Endothelial cell of umbilical vein (primary cell): ENCODE measurements around the gene SOX8. TPM values are rescaled to one million over a fixed set of nuclear protein-coding genes. Genes with fewer than 3 reads are reported as not detected.

Experiments used
- BruUV-seq: library from RNA; stranded (reverse); fragments of 400-500 nt; replicated peaks from 2 replicates; lab custom pipeline; 2021; lab: Mats Ljungman, UMichigan
- CTCF ChIA-PET: fragments of 300-600, 350-600 bp; sonication (Branson Sonifier 250); formaldehyde crosslinking; loops from one replicate; lab custom pipeline; 2021; ENCODE audit warnings: antibody characterized with exemption, inconsistent platforms; lab: Charles Lee
- POLR2A ChIA-PET: fragments of 300-600, 350-600 bp; sonication (Branson Sonifier 250); formaldehyde crosslinking; loops from one replicate; lab custom pipeline; 2021; ENCODE audit warnings: antibody characterized with exemption, inconsistent platforms; lab: Charles Lee
- DNase-seq: peaks from one replicate; pipeline ENCODE4 v3.0.0-alpha.2; 2011; ENCODE audit warnings: low read depth, low spot score
- FAIRE-seq: peaks from 2 replicates; lab custom pipeline; 2011; peaks lifted over from hg19 to GRCh38; lab: Jason Lieb, UNC
- H2AFZ ChIP-seq: 2 replicates; pipeline ENCODE4 v1.6.0; 2012; ENCODE audit warnings: low read depth, low read length, control low read depth, inconsistent platforms
- H3K27ac ChIP-seq: 2 replicates; pipeline ENCODE4 v1.5.1; 2011; ENCODE audit warnings: low read depth, mild to moderate bottlenecking, control low read depth, low read length, moderate library complexity; ENCODE audit not compliant: insufficient read depth
- H3K27me3 ChIP-seq, 2 experiments: 2 replicates each; pipeline versions ENCODE4 v1.6.0 to v1.6.1; 2011; ENCODE audit warnings: low read length in 2 of 2, mixed read lengths in 1 of 2; ENCODE audit not compliant: control insufficient read depth in 2 of 2, insufficient read depth in 2 of 2
- H3K36me3 ChIP-seq, 2 experiments: 2 replicates in 1 of 2; 3 replicates in 1 of 2; pipeline ENCODE4 v1.5.1; 2011; ENCODE audit warnings: low read length in 2 of 2, mild to moderate bottlenecking in 1 of 2, moderate library complexity in 1 of 2; ENCODE audit not compliant: control insufficient read depth in 2 of 2, insufficient read depth in 2 of 2; ENCODE audit errors: extremely low read depth in 1 of 2
- H3K4me1 ChIP-seq: 3 replicates; pipeline ENCODE4 v1.5.1; 2011; ENCODE audit warnings: mild to moderate bottlenecking, low read length; ENCODE audit not compliant: control insufficient read depth, insufficient read depth; ENCODE audit errors: extremely low read depth
- H3K4me2 ChIP-seq: 2 replicates; pipeline ENCODE4 v1.6.1; 2011; ENCODE audit warnings: low read length, control low read depth, mixed read lengths; ENCODE audit not compliant: insufficient read depth
- H3K4me3 ChIP-seq, 3 experiments: fragments of 200-600 bp in 1 of 3; sonication (generic), shearing (Covaris generic) in 1 of 3; replicated peaks in 1 of 3; 2 replicates each; pipeline ENCODE4 v1.5.1; 2011 to 2016; ENCODE audit warnings: control low read depth in 3 of 3, low read length in 3 of 3, mild to moderate bottlenecking in 2 of 3, inconsistent platforms in 1 of 3, low read depth in 1 of 3, moderate library complexity in 1 of 3; ENCODE audit not compliant: insufficient read depth in 1 of 3
- H3K79me2 ChIP-seq: 2 replicates; pipeline ENCODE4 v1.6.0; 2012; ENCODE audit warnings: low read length, inconsistent platforms; ENCODE audit not compliant: control insufficient read depth, insufficient read depth
- H3K9ac ChIP-seq: replicated peaks from 2 replicates; pipeline ENCODE3; 2011; ENCODE audit warnings: low read length, control low read depth; ENCODE audit not compliant: insufficient read depth; ENCODE audit errors: extremely low read depth
- H3K9me1 ChIP-seq: replicated peaks from 3 replicates; pipeline ENCODE4 v1.6.0; 2011; ENCODE audit warnings: mild to moderate bottlenecking, low read length; ENCODE audit not compliant: control insufficient read depth, insufficient read depth; ENCODE audit errors: extremely low read depth
- H3K9me3 ChIP-seq: replicated peaks from 2 replicates; pipeline ENCODE4 v1.5.1; 2012; ENCODE audit warnings: low read length, inconsistent platforms; ENCODE audit not compliant: control insufficient read depth, insufficient read depth
- H4K20me1 ChIP-seq: replicated peaks from 2 replicates; pipeline ENCODE3; 2011; ENCODE audit warnings: mild to moderate bottlenecking, low read length; ENCODE audit not compliant: control insufficient read depth, insufficient read depth; ENCODE audit errors: extremely low read depth
- CTCF ChIP-seq, 2 donors: IDR thresholded peaks; 1 replicate in 1 of 2; 2 replicates in 1 of 2; pipeline ENCODE4 v1.5.1; 2011; ENCODE audit warnings: low read length in 2 of 2, mild to moderate bottlenecking in 2 of 2, moderate library complexity in 2 of 2, control low read depth in 1 of 2, inconsistent platforms in 1 of 2, low read depth in 1 of 2; ENCODE audit not compliant: insufficient read depth in 1 of 2; ENCODE audit errors: extremely low read depth in 1 of 2
- EZH2 ChIP-seq: IDR thresholded peaks from 2 replicates; pipeline ENCODE4 v1.6.1; 2012; ENCODE audit warnings: borderline replicate concordance, low read depth, mild to moderate bottlenecking, moderate library complexity, low read length, inconsistent platforms; ENCODE audit not compliant: severe bottlenecking
- FOS ChIP-seq: IDR thresholded peaks from 2 replicates; pipeline ENCODE4 v1.6.1; 2011; ENCODE audit warnings: mild to moderate bottlenecking, low read length, moderate library complexity, borderline replicate concordance; ENCODE audit not compliant: insufficient read depth
- GATA2 ChIP-seq: IDR thresholded peaks from 2 replicates; pipeline ENCODE4 v1.7.0; 2011; ENCODE audit warnings: low read depth, mild to moderate bottlenecking, moderate library complexity, mixed read lengths, low read length; ENCODE audit not compliant: insufficient read length, insufficient read depth
- JUN ChIP-seq: IDR thresholded peaks from 2 replicates; pipeline ENCODE4 v1.6.1; 2011; ENCODE audit warnings: borderline replicate concordance, low read depth; ENCODE audit not compliant: insufficient read length, insufficient read depth
- MAX ChIP-seq: IDR thresholded peaks from 2 replicates; pipeline ENCODE4 v1.6.1; 2011; ENCODE audit not compliant: insufficient read depth, insufficient read length
- MYC ChIP-seq: IDR thresholded peaks from one replicate; pipeline ENCODE4 v1.6.1; 2011; ENCODE audit warnings: mild to moderate bottlenecking, low read depth, low read length
- POLR2A ChIP-seq: IDR thresholded peaks from 2 replicates; pipeline ENCODE4 v1.6.1; 2012; ENCODE audit warnings: low read depth, mild to moderate bottlenecking, control low read depth, low read length
- POLR2AphosphoS5 ChIP-seq: IDR thresholded peaks from 2 replicates; pipeline ENCODE4 v1.6.1; 2012; ENCODE audit warnings: low read depth, mild to moderate bottlenecking, control low read depth, low read length, moderate library complexity; ENCODE audit not compliant: insufficient read depth
- dilution Hi-C: fragments of 300-500 bp; cut with MboI; formaldehyde crosslinking; loops from one replicate; pipeline ENCODE4 v1.15.0; 2019; ENCODE audit warnings: low sequenced_read_pairs; ENCODE audit not compliant: extremely low pct_ligation_motif_present
- intact Hi-C: fragments of 100-400 bp; cut with micrococcal nuclease; formaldehyde crosslinking; loops from one replicate; pipeline ENCODE4 v1.10.0; 2022
- polyA plus RNA-seq, 4 experiments: library from polyadenylated mRNA; depleted of rRNA in 3 of 4; stranded (reverse) in 3 of 4; unstranded in 1 of 4; fragments of >200 nt; gene quantifications; 2 replicates each; pipeline versions ENCODE4 v1.2.1 to v1.2.3, GENCODE V29; 2011 to 2012; ENCODE audit warnings: missing spikeins in 1 of 4
- total RNA-seq: library from RNA; stranded (reverse); gene quantifications from 2 replicates; pipeline ENCODE4 v1.2.3, GENCODE V29; 2021

SOX8 gene
- total and polyA plus RNA-seq, 2 donors (not counting 3 experiments of a cell fraction or from before 2014, with no cell fraction given) = 0.52 to 0.53 TPM

- H3K9ac ChIP-seq = no peak overlapping the region
- H3K4me2 ChIP-seq = no peak overlapping the region
- H3K4me1 ChIP-seq = peaks cover 7% of the 10 kb centered on the region
- H4K20me1 ChIP-seq = no peaks in the 10 kb centered on the region
- H3K9me3 ChIP-seq = no peaks in the 10 kb centered on the region
- H2AFZ ChIP-seq = no peak overlapping the region
- no peak overlapping the region for H3K27ac ChIP-seq
- no peak overlapping the region for H3K4me3 ChIP-seq
- dilution Hi-C loops (no loop called here), intact Hi-C loops (loop anchor here (1.0 kb wide), 1 partner anchor 26 kb away; no protein-coding TSS in a partner anchor)
- no peak for TF ChIP-seq JUN
- TF ChIP-seq POLR2A = no peak
- no peak for TF ChIP-seq MYC
- no peak for TF ChIP-seq FOS
- no peak for TF ChIP-seq EZH2
- TF ChIP-seq MAX = no peak
- TF ChIP-seq GATA2 = no peak
- no peak for TF ChIP-seq POLR2AphosphoS5
- TF ChIP-seq CTCF (IDR thresholded peaks at IDR 0.05; ENCODE audit: extremely low read depth in 1 of 2, insufficient read depth in 1 of 2, low read depth in 1 of 2, low read length in 2 of 2) = no peak
- ChIA-PET POLR2A (interaction anchor here (0.9 kb wide), 1 partner anchor 10 kb away, joined by 3 read pairs; the partner anchor contains the start of gene SOX8), CTCF (interaction anchor here (0.8 to 1.7 kb wide), 3 partner anchors 8 to 86 kb away, joined by 3 to 7 read pairs (median 3); partner anchors contain the start of gene SOX8)
- FAIRE-seq (no peak), DNase-seq (no peak)
- H3K79me2 ChIP-seq = no peaks in the 10 kb centered on the region
- BruUV-seq = no TSS peak
- H3K9me1 ChIP-seq = no peaks in the 10 kb centered on the region
- no peaks in the 10 kb centered on the region for H3K27me3 ChIP-seq
- no peaks in the 10 kb centered on the region for H3K36me3 ChIP-seq
Observed at GRCh38 chr16:971582-971905, 10.0 kb upstream of the SOX8 start.
